ENCODE results near the gene PIGP. TPM values are rescaled to one million over a fixed set of nuclear protein-coding genes. Genes with fewer than 3 reads are reported as not detected.

PIGP gene
- total and polyA plus RNA-seq, 2 of the 13 experiments (the other 11 are each of a cell fraction or from before 2014, with no cell fraction given) = 14.8 to 33.4 TPM

DNA sequence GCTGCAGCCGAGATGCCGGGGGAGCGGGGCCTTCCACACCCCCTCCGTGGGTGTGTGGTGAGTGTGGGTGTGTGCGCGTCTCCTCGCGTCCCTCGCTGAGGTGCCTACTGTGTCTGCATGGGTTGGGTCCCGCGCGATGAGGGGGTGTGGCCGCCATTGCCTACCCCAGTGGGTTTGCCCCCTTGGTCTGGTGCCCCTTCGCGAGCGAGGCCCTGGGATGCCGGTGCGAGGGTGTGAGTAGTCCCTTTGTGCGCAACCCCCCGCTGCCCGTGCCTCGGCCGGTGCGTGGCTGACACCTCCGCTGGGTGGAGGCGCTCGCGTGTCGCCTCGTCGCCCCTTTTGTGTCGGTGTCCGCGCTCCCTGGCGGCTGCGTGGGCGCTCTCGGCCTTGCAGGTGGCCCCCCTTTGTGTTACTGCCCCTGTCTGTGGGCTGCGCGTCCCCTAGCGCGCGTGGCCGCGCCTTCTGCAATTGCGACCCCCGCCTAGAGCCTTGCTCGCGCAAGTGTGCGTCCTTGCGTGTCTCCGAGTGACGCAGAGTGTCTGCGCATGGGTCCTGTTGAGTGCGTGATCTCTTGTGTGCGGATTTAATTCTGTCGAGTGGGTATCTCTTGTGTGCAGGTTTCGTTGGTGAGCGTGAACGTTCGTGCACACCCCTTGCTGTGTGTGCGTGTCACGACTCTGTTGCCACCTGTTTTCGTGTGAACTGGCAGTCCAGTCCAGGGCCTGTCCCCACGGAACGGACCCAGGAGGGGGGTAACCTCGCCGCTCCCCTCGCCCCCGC lies 736 bp upstream of the PIGP start (continued):
- TF ChIP-seq ZBTB7A (CRISPR knock-in tag; IDR thresholded peaks at IDR 0.05) (peak; percentile 51; the same call in 1 of the 2 replicates), E2F1 (CRISPR knock-in tag; IDR thresholded peaks at IDR 0.05) (no peak), BCLAF1 (IDR thresholded peaks at IDR 0.05) (no peak), ADNP (CRISPR knock-in tag; IDR thresholded peaks at IDR 0.05) (no peak), ZNF225 (CRISPR knock-in tag; IDR thresholded peaks at IDR 0.05) (no peak), TARDBP (CRISPR knock-in tag; IDR thresholded peaks at IDR 0.05) (no peak), ZBTB44 (CRISPR knock-in tag; IDR thresholded peaks at IDR 0.05) (no peak), MYC (CRISPR knock-in tag; IDR thresholded peaks at IDR 0.05; ENCODE audit: borderline replicate concordance) (peak; percentile 12; the same call in 1 of the 2 replicates), ZNF766 (CRISPR knock-in tag; IDR thresholded peaks at IDR 0.05; ENCODE audit: borderline replicate concordance) (no peak; the same call in 1 of the 2 replicates), ZBTB37 (CRISPR knock-in tag; IDR thresholded peaks at IDR 0.05) (no peak), ZNF12 (CRISPR knock-in tag; IDR thresholded peaks at IDR 0.05) (no peak), ARID4A (CRISPR knock-in tag; IDR thresholded peaks at IDR 0.05; ENCODE audit: borderline replicate concordance) (peak; percentile 78), HES4 (CRISPR knock-in tag; IDR thresholded peaks at IDR 0.05; ENCODE audit: borderline replicate concordance) (no peak; the same call in 1 of the 2 replicates)
- TF ChIP-seq, protein P1, sequence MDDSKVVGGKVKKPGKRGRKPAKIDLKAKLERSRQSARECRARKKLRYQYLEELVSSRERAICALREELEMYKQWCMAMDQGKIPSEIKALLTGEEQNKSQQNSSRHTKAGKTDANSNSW (CRISPR knock-in tag; IDR thresholded peaks at IDR 0.05; ENCODE audit: borderline replicate concordance) = peak; percentile 78; the same call in 1 of the 2 replicates
- TF ChIP-seq, protein P2, sequence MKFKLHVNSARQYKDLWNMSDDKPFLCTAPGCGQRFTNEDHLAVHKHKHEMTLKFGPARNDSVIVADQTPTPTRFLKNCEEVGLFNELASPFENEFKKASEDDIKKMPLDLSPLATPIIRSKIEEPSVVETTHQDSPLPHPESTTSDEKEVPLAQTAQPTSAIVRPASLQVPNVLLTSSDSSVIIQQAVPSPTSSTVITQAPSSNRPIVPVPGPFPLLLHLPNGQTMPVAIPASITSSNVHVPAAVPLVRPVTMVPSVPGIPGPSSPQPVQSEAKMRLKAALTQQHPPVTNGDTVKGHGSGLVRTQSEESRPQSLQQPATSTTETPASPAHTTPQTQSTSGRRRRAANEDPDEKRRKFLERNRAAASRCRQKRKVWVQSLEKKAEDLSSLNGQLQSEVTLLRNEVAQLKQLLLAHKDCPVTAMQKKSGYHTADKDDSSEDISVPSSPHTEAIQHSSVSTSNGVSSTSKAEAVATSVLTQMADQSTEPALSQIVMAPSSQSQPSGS (CRISPR knock-in tag; IDR thresholded peaks at IDR 0.05) = no peak
